Left lung (tissue), 10 donors: ENCODE results near the gene RBFOX2. TPM values are rescaled to one million over a fixed set of nuclear protein-coding genes. Genes with fewer than 3 reads are reported as not detected.

ENCODE experiments used
- ATAC-seq: fragments of 200-7000 bp; cut with Tn5 transposase; one replicate; pipeline ENCODE4 v1.9.1; 2020; ENCODE audit warnings: moderate library complexity
- DNase-seq, 4 donors: peaks; one replicate each; pipeline ENCODE4 v3.0.0-alpha.2; 2013 to 2020
- H3K27ac ChIP-seq, 2 donors: fragments of 200-600 bp; sonication (generic) in 1 of 2; one replicate each; pipeline versions ENCODE4 v1.5.0 to v1.8.0; 2020 to 2021
- H3K27me3 ChIP-seq, 2 donors: fragments of 200-600 bp; sonication (generic) in 1 of 2; one replicate each; pipeline versions ENCODE4 v1.5.0 to v1.8.0; 2020 to 2021
- H3K36me3 ChIP-seq, 2 donors: fragments of 200-600 bp; sonication (generic) in 1 of 2; one replicate each; pipeline versions ENCODE4 v1.5.0 to v1.8.0; 2020 to 2021
- H3K4me1 ChIP-seq, 2 donors: fragments of 200-600 bp; one replicate each; pipeline ENCODE4 v1.8.0; 2021
- H3K4me3 ChIP-seq, 2 donors: fragments of 200-600 bp; sonication (generic) in 1 of 2; one replicate each; pipeline versions ENCODE4 v1.5.0 to v1.8.0; 2020 to 2021; ENCODE audit warnings: mild to moderate bottlenecking in 1 of 2
- H3K9me3 ChIP-seq, 2 donors: fragments of 200-600 bp; sonication (generic) in 1 of 2; one replicate each; pipeline versions ENCODE4 v1.5.0 to v1.8.0; 2020 to 2021
- CTCF ChIP-seq, 2 donors: fragments of 200-600 bp; sonication (generic) in 1 of 2; IDR thresholded peaks; one replicate each; pipeline versions ENCODE4 v1.5.0 to v1.8.0; 2021; ENCODE audit warnings: antibody characterized with exemption in 2 of 2
- intact Hi-C, 2 donors: fragments of 100-400 bp; cut with DNase I; formaldehyde crosslinking; loops; one replicate each; pipeline versions ENCODE4 v1.11.2 to v1.14.2; 2022
- polyA plus RNA-seq, 6 donors: library from polyadenylated mRNA; unstranded; fragments of 120-200 nt; gene quantifications; one replicate each; pipeline ENCODE4 v1.2.1, GENCODE V29; 2013; ENCODE audit not compliant: insufficient read length in 6 of 6
- total RNA-seq, 2 donors: library from RNA; stranded (reverse); fragmentation: NEBNext Ultra II Directional; extraction: Animal tissue kit (Norgen Biotek cat#: 25700); gene quantifications; one replicate each; pipeline ENCODE4 v1.2.1, GENCODE V29; 2021
- donor health status: DM: no; HTN: yes; CAD: no.
- donor health status: DM: no; HTN: no; CAD: no.

Gene RBFOX2
- total and polyA plus RNA-seq, 8 donors, result 63.1 to 171 (median 154) TPM

- peaks cover 0 to 4% of the 10 kb centered on the region in 2 donors for H3K36me3 ChIP-seq
- ATAC-seq (no peak), DNase-seq (no peak)
- no peaks in the 10 kb centered on the region for H3K27me3 ChIP-seq
- H3K9me3 ChIP-seq, result no peaks in the 10 kb centered on the region
- H3K4me1 ChIP-seq, result peaks cover 0 to 5% of the 10 kb centered on the region in 2 donors
- intact Hi-C loops, result no loop called here
- no peak overlapping the region for H3K4me3 ChIP-seq
- TF ChIP-seq CTCF (IDR thresholded peaks at IDR 0.05), result no peak
- H3K27ac ChIP-seq, result no peak overlapping the region
Observed at GRCh38 chr22:35756722-35757121, 271.9 kb downstream of the RBFOX2 start.

GRCh38 chr22:35754761-35755160, 273.9 kb downstream of the RBFOX2 start:
- Histone ChIP-seq H3K27ac (no peak overlapping the region), H3K27me3 (no peaks in the 10 kb centered on the region), H3K9me3 (no peaks in the 10 kb centered on the region), H3K36me3 (peaks cover 0 to 4% of the 10 kb centered on the region in 2 donors), H3K4me3 (no peak overlapping the region), H3K4me1 (peaks cover 0 to 5% of the 10 kb centered on the region in 2 donors)
- no peak for ATAC-seq
- TF ChIP-seq CTCF (IDR thresholded peaks at IDR 0.05), result no peak
- DNase-seq, result no peak
- intact Hi-C loops, result no loop called here

- peak overlapping the region in 1 of 2 donors; percentile 13 for H3K27ac ChIP-seq
- TF ChIP-seq CTCF (IDR thresholded peaks at IDR 0.05), result no peak
- no peaks in the 10 kb centered on the region for H3K36me3 ChIP-seq
- DNase-seq (no peak), ATAC-seq (no peak)
- no peaks in the 10 kb centered on the region for H3K9me3 ChIP-seq
- H3K4me3 ChIP-seq, result no peak overlapping the region
- intact Hi-C loops, result no loop called here
- peaks cover 0 to 5% of the 10 kb centered on the region in 2 donors for H3K4me1 ChIP-seq
- H3K27me3 ChIP-seq, result no peaks in the 10 kb centered on the region
Observed at GRCh38 chr22:35752863-35753189, 275.8 kb downstream of the RBFOX2 start.

- DNase-seq, result no peak
Observed at GRCh38 chr22:35752006-35752862, 276.4 kb downstream of the RBFOX2 start.

More at GRCh38 chr22:35752006-35752862, 276.4 kb downstream of the RBFOX2 start:
- intact Hi-C loops, result no loop called here
- Histone ChIP-seq H3K9me3 (no peaks in the 10 kb centered on the region), H3K27ac (peak overlapping the region in 1 of 2 donors; percentile 13), H3K4me3 (no peak overlapping the region), H3K36me3 (no peaks in the 10 kb centered on the region), H3K4me1 (peaks cover 0 to 5% of the 10 kb centered on the region in 2 donors), H3K27me3 (no peaks in the 10 kb centered on the region)
- ATAC-seq, result peak; percentile 29
- no peak for TF ChIP-seq CTCF (IDR thresholded peaks at IDR 0.05)
